GM12801 (cell line): ENCODE data around the gene H19.

ENCODE experiments used
- CTCF ChIP-seq: IDR thresholded peaks from one replicate; pipeline ENCODE4 v1.5.1; 2011; ENCODE audit warnings: control low read depth; ENCODE audit not compliant: insufficient read length; ENCODE audit errors: extremely low read depth

H19 gene

DNA sequence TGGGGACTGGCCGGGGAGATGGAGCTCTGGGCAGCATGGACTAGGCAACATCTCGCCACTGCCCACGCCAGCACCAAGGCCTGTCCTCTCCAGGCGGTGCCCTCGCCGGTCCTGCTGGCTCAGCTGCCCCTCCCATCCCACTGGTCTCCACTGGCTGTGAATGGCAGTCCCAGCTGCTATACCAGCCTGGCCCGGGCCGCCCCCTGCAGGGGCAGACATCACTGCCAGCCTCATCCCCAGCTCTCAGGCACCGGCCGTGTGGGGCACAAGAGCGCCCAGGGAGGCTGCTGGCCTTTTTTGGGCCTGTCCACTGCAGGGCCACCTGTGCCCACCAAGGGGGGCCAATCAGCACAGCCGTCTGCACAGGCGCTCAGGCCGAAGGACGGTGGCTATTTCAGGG, 30.1 kb upstream of the H19 start:
- TF ChIP-seq CTCF = no peak

- no peak for TF ChIP-seq CTCF
Measured at GRCh38 chr11:2015025-2015424, 17.4 kb upstream of the H19 start.

GRCh38 chr11:2012440-2012839, 14.8 kb upstream of the H19 start:
- no peak for TF ChIP-seq CTCF

GRCh38 chr11:2004466-2004865, 6.8 kb upstream of the H19 start:
- TF ChIP-seq CTCF = no peak

DNA sequence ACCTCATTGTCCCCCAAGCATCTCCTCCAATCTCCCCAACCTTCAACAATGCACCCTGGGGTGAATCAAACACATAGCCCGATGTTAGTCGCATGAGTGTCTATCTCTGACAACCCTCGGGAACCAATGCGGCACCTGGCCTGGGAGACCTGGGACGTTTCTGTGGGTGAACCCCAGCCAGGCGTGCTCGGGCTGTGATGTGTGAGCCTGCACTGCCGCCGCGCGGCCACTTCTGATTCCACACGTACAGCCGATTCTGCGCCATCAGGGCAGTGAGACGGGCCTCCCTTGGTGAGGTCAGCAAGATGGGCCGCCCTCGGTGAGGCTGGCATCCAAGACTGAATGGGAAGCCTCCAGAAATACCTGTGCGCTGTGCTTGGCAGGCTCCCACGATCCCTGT, 5.2 kb upstream of the H19 start:
- TF ChIP-seq CTCF = no peak

DNA sequence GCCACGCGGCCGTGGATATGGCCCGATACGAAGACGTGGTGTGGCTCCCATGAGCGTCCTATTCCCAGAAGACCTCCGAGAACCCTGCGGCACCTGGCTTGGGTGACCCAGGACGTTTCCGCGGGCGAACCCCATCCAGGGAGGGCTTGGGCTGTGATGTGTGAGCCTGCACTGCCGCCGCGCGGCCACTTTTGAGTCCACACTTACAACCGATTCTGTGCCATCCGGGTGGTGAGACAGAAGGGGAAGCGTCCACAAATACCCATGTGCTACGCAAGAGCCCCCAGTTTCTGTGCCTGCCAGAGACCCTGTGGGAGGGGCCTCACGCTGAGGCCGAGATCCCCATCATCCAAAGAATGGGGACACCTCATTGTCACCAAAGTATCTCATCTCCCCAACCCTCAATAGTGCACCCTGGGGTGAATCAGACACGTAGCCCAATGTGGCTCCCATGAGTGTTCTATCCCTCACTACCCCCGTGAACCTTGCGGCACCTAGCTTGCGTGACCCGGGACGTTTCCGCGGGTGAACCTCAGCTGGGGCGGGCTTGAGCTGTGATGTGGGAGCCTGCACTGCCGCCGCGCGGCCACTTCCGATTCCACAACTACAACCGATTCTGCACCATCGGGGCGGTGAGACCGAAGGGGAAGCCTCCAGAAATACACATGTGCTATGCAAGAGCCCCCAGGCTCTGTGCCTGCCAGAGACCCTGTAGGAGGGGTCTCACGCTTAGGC, 4.6 kb upstream of the H19 start:
- TF ChIP-seq CTCF = no peak

- no peak for TF ChIP-seq CTCF
Measured at GRCh38 chr11:1998861-1999260, 1.2 kb upstream of the H19 start.
